Suprapubic skin (tissue), 4 donors: ENCODE measurements around the gene RNF215. TPM values are rescaled to one million over a fixed set of nuclear protein-coding genes. Genes with fewer than 3 reads are reported as not detected.

Source experiments
- DNase-seq, 2 donors: peaks; one replicate each; pipeline ENCODE4 v3.0.0-alpha.2; 2019; ENCODE audit warnings: low spot score in 2 of 2
- H3K27ac ChIP-seq: fragments of 200-600 bp; sonication (generic); one replicate; pipeline ENCODE4 v1.5.1; 2019
- H3K27me3 ChIP-seq: fragments of 200-600 bp; sonication (generic); one replicate; pipeline ENCODE4 v1.5.1; 2019
- H3K36me3 ChIP-seq: fragments of 200-600 bp; sonication (generic); one replicate; pipeline ENCODE4 v1.5.1; 2019
- H3K4me1 ChIP-seq: fragments of 200-600 bp; sonication (generic); one replicate; pipeline ENCODE4 v1.5.1; 2019
- H3K4me3 ChIP-seq: fragments of 200-600 bp; sonication (generic); one replicate; pipeline ENCODE4 v1.5.1; 2019; ENCODE audit warnings: mild to moderate bottlenecking
- H3K9me3 ChIP-seq: fragments of 200-600 bp; sonication (generic); one replicate; pipeline ENCODE4 v1.5.1; 2019
- EP300 ChIP-seq: sonication (generic); formaldehyde crosslinking; IDR thresholded peaks from one replicate; pipeline ENCODE4 v1.6.1; 2017; ENCODE audit warnings: antibody characterized with exemption
- POLR2A ChIP-seq, 2 donors: fragments of 450-650 bp; IDR thresholded peaks; one replicate each; pipeline ENCODE4 v1.6.1; 2017; ENCODE audit warnings: antibody characterized with exemption in 2 of 2, mild to moderate bottlenecking in 2 of 2, moderate library complexity in 2 of 2
- POLR2AphosphoS5 ChIP-seq, 3 donors: sonication (generic); formaldehyde crosslinking; IDR thresholded peaks; one replicate each; pipeline ENCODE4 v1.6.1; 2017; ENCODE audit warnings: antibody characterized with exemption in 3 of 3
- WGBS: methylation state at CpG from one replicate; pipeline ENCODE4 v1.1.5; 2018; 5-methylcytosine and 5-hydroxymethylcytosine counted together
- total RNA-seq, 4 donors: library from RNA; depleted of rRNA; stranded (reverse); fragments of >200 nt; gene quantifications; one replicate each; pipeline ENCODE4 v1.1.0, GENCODE V29; 2016
- TF ChIP-seq, protein P1 (sequence below), 2 donors: fragments of 200-600 bp in 1 of 2; fragments of 450-650 bp in 1 of 2; sonication (generic) in 1 of 2; IDR thresholded peaks; one replicate each; pipeline ENCODE4 v1.5.1; 2016 to 2019; ENCODE audit warnings: antibody characterized with exemption in 2 of 2, mild to moderate bottlenecking in 1 of 2, moderate library complexity in 1 of 2

Gene RNF215
- total RNA-seq, 4 donors from 2014 or later = 6.3 to 15.5 (median 10.2) TPM

DNA sequence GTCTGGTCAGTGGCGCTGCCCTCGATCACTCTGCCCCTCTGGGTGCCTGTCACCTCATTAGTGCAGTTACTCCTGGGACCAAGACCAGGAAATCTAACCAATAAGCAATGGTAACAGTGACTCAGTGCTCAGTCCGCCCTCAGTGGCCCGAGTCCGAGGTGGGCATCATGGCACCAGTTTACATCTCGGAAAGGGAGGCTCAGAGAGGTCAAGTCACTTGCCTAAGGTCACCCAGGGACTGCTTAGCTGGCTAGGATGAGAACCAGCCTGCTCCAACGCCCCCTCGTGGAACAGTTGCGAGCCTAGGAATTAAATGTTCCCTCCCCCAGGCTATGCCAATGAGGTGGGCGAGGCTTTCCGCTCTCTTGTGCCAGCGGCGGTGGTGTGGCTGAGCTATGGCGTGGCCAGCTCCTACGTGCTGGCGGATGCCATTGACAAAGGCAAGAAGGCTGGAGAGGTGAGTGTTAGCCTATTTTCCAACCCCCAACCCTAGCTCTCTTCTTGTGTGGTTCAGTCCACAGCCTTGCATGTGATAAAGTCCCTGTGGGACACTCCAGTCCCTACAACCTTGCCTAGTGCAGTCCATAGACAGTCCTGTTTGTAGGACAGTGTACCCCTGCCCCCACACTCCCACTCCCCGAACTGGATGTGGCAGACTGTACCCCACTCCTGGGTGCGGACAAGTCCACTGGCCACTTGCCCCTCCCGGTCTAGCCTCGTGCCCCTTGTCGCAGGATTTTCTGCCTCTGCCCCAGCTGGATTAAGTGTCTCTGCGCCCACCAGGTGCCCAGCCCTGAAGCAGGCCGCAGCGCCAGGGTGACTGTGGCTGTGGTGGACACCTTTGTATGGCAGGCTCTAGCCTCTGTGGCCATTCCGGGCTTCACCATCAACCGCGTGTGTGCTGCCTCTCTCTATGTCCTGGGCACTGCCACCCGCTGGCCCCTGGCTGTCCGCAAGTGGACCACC is 39.5 kb upstream of the RNF215 start:
- H3K4me1 ChIP-seq = peaks cover 48% of the 10 kb centered on the region
- H3K36me3 ChIP-seq = no peaks in the 10 kb centered on the region
- DNase-seq = peak; percentile 91 to 93
- peak overlapping the region; percentile 47 for H3K27ac ChIP-seq
- TF ChIP-seq EP300 (no peak), POLR2A (IDR thresholded peaks at IDR 0.05) (no peak), POLR2AphosphoS5 (IDR thresholded peaks at IDR 0.05) (peak in 2 of 3 donors; percentile 11 to 16)
- TF ChIP-seq, protein P1, sequence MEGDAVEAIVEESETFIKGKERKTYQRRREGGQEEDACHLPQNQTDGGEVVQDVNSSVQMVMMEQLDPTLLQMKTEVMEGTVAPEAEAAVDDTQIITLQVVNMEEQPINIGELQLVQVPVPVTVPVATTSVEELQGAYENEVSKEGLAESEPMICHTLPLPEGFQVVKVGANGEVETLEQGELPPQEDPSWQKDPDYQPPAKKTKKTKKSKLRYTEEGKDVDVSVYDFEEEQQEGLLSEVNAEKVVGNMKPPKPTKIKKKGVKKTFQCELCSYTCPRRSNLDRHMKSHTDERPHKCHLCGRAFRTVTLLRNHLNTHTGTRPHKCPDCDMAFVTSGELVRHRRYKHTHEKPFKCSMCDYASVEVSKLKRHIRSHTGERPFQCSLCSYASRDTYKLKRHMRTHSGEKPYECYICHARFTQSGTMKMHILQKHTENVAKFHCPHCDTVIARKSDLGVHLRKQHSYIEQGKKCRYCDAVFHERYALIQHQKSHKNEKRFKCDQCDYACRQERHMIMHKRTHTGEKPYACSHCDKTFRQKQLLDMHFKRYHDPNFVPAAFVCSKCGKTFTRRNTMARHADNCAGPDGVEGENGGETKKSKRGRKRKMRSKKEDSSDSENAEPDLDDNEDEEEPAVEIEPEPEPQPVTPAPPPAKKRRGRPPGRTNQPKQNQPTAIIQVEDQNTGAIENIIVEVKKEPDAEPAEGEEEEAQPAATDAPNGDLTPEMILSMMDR (IDR thresholded peaks at IDR 0.05) = peak; percentile 31 to 69
- H3K27me3 ChIP-seq = no peaks in the 10 kb centered on the region
- no peaks in the 10 kb centered on the region for H3K9me3 ChIP-seq
- peak overlapping the region; percentile 60 for H3K4me3 ChIP-seq
- WGBS = 46% methylated on average over 26 of the region's 29 CpGs

DNA sequence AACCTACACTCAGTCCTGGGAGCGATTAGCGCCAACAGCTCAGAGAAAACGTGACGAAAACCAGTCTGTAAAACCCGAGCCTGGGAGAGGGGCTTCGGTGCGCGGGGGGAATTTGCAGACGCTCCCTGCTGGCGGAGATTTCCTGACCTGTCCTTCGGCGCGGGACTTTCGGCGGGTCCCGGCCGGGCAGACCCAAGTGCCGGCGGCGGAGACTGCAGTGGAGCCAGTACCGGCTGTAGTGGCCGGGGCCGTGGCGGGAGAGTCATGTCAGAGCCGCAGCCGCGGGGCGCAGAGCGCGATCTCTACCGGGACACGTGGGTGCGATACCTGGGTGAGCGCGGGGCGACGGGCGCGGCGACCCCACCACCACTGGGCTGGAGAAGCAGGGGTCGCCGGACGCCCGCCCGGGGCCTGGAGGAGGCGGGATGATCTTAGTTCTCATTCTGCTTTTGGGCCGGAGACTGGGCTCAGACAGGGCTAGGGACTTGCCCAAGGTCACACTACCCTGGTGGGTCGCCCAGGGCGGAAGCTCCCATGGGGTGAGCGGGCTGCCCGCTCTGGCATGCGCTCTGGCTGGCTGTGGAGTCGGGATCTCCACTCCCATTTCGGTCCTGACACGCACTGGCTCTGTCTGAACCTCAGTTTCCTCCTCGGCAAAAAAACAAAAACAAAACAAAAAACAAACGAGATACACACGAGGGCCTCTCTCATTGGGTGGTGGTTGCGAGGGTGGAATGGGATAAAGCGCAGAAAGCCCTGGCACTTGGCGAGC is 38.6 kb upstream of the RNF215 start, which contains the start of gene MTFP1:
Gene MTFP1 (plus strand): TSS at position 153 of the 772 bp plus-strand sequence. CDS start 112 bp downstream, at position 265.
- Histone ChIP-seq H3K36me3 (no peaks in the 10 kb centered on the region), H3K27me3 (no peaks in the 10 kb centered on the region), H3K27ac (peak within 1 kb of the TSS; percentile 47), H3K4me1 (peaks cover 57% of the 10 kb centered on the region), H3K9me3 (no peaks in the 10 kb centered on the region), H3K4me3 (peak within 1 kb of the TSS; percentile 66)
- WGBS = 3% methylated on average over 33 of the region's 61 CpGs
- peak; percentile 76 to 80 for DNase-seq
- TF ChIP-seq, protein P1 (IDR thresholded peaks at IDR 0.05) = no peak
- TF ChIP-seq EP300 = no peak
- no peak for TF ChIP-seq POLR2AphosphoS5 (IDR thresholded peaks at IDR 0.05)
- no peak for TF ChIP-seq POLR2A (IDR thresholded peaks at IDR 0.05)

DNA sequence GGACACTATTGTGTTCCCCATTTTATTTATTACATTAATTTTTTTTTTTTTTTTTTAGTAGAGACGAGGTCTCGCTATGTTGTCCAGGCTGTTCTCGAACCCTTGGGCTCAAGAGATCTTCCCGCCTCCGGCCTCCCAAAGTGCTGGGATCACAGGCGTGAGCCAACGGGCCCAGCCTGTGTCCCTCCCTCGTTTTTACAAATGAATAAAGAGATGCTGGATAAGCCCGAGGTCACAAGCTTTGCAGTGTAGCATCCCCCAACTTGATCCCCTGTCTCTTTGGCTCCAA is 38.1 kb upstream of the RNF215 start:
- H3K27me3 ChIP-seq = no peaks in the 10 kb centered on the region
- H3K9me3 ChIP-seq = no peaks in the 10 kb centered on the region
- H3K4me1 ChIP-seq = peaks cover 62% of the 10 kb centered on the region
- TF ChIP-seq POLR2AphosphoS5 (IDR thresholded peaks at IDR 0.05) = no peak
- TF ChIP-seq, protein P1 (IDR thresholded peaks at IDR 0.05) = no peak
- no peak for TF ChIP-seq POLR2A (IDR thresholded peaks at IDR 0.05)
- TF ChIP-seq EP300 = no peak
- WGBS = 7% methylated on average over 9 of the region's 9 CpGs
- no peak overlapping the region for H3K27ac ChIP-seq
- no peak for DNase-seq
- H3K4me3 ChIP-seq = peak overlapping the region; percentile 60
- no peaks in the 10 kb centered on the region for H3K36me3 ChIP-seq

DNA sequence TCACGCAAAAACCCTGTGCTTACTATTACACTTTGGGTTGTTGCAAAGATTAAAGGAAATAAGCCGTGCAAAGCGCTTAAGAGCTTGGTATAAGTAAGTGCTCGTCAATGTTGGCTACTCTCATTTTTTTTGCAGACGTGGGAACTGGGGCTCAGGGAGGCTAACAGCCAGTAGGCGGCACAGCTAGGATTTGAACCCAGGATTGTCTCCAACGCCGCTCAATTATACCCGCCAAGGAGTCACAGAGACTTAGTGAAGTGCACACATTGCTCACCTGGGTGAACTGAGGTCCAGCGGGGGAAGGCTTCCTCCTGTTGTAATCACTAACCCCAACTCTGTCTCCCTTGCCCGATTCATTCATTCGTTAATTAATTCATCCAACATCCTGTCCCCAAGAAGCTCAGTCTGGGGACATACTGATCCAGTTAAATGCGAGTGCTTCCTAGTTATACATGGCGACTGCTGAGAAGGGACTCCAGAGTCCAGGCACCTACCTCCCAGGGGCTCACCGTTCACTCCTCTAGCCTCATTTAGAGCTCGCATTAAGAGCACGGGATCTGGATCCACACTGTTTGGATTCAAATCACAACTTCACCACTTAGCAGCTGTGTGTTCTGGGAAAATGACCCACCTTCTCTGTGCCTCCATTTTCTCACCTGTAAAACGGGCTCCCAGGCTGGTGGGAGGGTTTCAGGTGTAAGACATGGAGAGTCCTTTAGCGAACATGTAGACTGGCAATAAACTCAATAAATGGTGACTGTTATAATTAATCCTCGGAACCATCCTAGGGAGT is 37.5 kb upstream of the RNF215 start:
- Histone ChIP-seq H3K27me3 (no peaks in the 10 kb centered on the region), H3K27ac (peak overlapping the region; percentile 99), H3K36me3 (no peaks in the 10 kb centered on the region), H3K9me3 (no peaks in the 10 kb centered on the region), H3K4me3 (peak overlapping the region; percentile 66), H3K4me1 (peaks cover 67% of the 10 kb centered on the region)
- no peak for DNase-seq
- WGBS = 34% methylated on average over 20 of the region's 20 CpGs
- TF ChIP-seq POLR2AphosphoS5 (IDR thresholded peaks at IDR 0.05) (no peak), EP300 (no peak), POLR2A (IDR thresholded peaks at IDR 0.05) (no peak)
- TF ChIP-seq, protein P1 (IDR thresholded peaks at IDR 0.05) = no peak
